ENCODE data around the gene CDK19.

CDK19 gene

GRCh38 chr6:110633731-110634213 is 181.5 kb downstream of the CDK19 start:
- TF ChIP-seq CTCF (IDR thresholded peaks at IDR 0.05; ENCODE audit: low read depth, low read length), result no peak
- Histone ChIP-seq H3K27ac (no peak overlapping the region), H3K27me3 (ENCODE audit: insufficient read depth, low read depth, severe bottlenecking) (no peaks in the 10 kb centered on the region), H3K36me3 (no peaks in the 10 kb centered on the region), H3K4me3 (ENCODE audit: low read depth, low read length) (no peak overlapping the region), H3K9me3 (ENCODE audit: severe bottlenecking) (no peaks in the 10 kb centered on the region)
- DNase-seq, result no peak

GRCh38 chr6:110629153-110629552 is 186.1 kb downstream of the CDK19 start:
- Histone ChIP-seq H3K27ac (no peak overlapping the region), H3K9me3 (ENCODE audit: severe bottlenecking) (no peaks in the 10 kb centered on the region), H3K36me3 (no peaks in the 10 kb centered on the region), H3K4me3 (ENCODE audit: low read depth, low read length) (no peak overlapping the region), H3K27me3 (ENCODE audit: insufficient read depth, low read depth, severe bottlenecking) (no peaks in the 10 kb centered on the region)
- TF ChIP-seq CTCF (IDR thresholded peaks at IDR 0.05; ENCODE audit: low read depth, low read length), result no peak
- no peak for DNase-seq

- DNase-seq, result no peak
- Histone ChIP-seq H3K27ac (no peak overlapping the region), H3K4me3 (ENCODE audit: low read depth, low read length) (no peak overlapping the region), H3K27me3 (ENCODE audit: insufficient read depth, low read depth, severe bottlenecking) (no peaks in the 10 kb centered on the region), H3K36me3 (no peaks in the 10 kb centered on the region), H3K9me3 (ENCODE audit: severe bottlenecking) (no peaks in the 10 kb centered on the region)
- no peak for TF ChIP-seq CTCF (IDR thresholded peaks at IDR 0.05; ENCODE audit: low read depth, low read length)
Observed at GRCh38 chr6:110628330-110628729, 186.9 kb downstream of the CDK19 start.

GRCh38 chr6:110626442-110626841 is 188.8 kb downstream of the CDK19 start:
- no peak overlapping the region for H3K4me3 ChIP-seq (ENCODE audit: low read depth, low read length)
- TF ChIP-seq CTCF (IDR thresholded peaks at IDR 0.05; ENCODE audit: low read depth, low read length), result no peak
- no peaks in the 10 kb centered on the region for H3K27me3 ChIP-seq (ENCODE audit: insufficient read depth, low read depth, severe bottlenecking)
- peaks cover 5% of the 10 kb centered on the region; the same call in 1 of the 2 replicates for H3K36me3 ChIP-seq
- no peak for DNase-seq
- no peaks in the 10 kb centered on the region for H3K9me3 ChIP-seq (ENCODE audit: severe bottlenecking)
- H3K27ac ChIP-seq, result no peak overlapping the region

- H3K36me3 ChIP-seq, result peaks cover 5% of the 10 kb centered on the region; the same call in 1 of the 2 replicates
- DNase-seq, result no peak
Observed at GRCh38 chr6:110625883-110626282, 189.4 kb downstream of the CDK19 start.

More at GRCh38 chr6:110625883-110626282, 189.4 kb downstream of the CDK19 start:
- Histone ChIP-seq H3K27ac (no peak overlapping the region), H3K9me3 (ENCODE audit: severe bottlenecking) (no peaks in the 10 kb centered on the region), H3K4me3 (ENCODE audit: low read depth, low read length) (no peak overlapping the region), H3K27me3 (ENCODE audit: insufficient read depth, low read depth, severe bottlenecking) (no peaks in the 10 kb centered on the region)
- no peak for TF ChIP-seq CTCF (IDR thresholded peaks at IDR 0.05; ENCODE audit: low read depth, low read length)

All from WERI-Rb-1 (cell line).